AG09319 (cell line): ENCODE results near the gene HDGFL3.

ENCODE experiments used
- DNase-seq: peaks from one replicate; pipeline ENCODE4 v3.0.0-alpha.2; 2010; ENCODE audit warnings: low read depth; ENCODE audit errors: extremely low read depth
- CTCF ChIP-seq: IDR thresholded peaks from 2 replicates; pipeline ENCODE4 v1.5.1; 2011; ENCODE audit warnings: low read depth, mild to moderate bottlenecking, inconsistent platforms, low read length, moderate library complexity

The HDGFL3 gene

GRCh38 chr15:83127547-83128150 is 80.0 kb downstream of the HDGFL3 start:
- TF ChIP-seq CTCF = no peak
- no peak for DNase-seq

GRCh38 chr15:83123529-83123928 is 84.1 kb downstream of the HDGFL3 start:
- DNase-seq = no peak
- no peak for TF ChIP-seq CTCF

GRCh38 chr15:83119968-83120581 is 87.5 kb downstream of the HDGFL3 start:
- no peak for TF ChIP-seq CTCF
- no peak for DNase-seq

GRCh38 chr15:83118968-83119367 is 88.7 kb downstream of the HDGFL3 start:
- DNase-seq = no peak
- no peak for TF ChIP-seq CTCF

GRCh38 chr15:83118291-83118827 is 89.3 kb downstream of the HDGFL3 start:
- no peak for TF ChIP-seq CTCF
- DNase-seq = no peak

GRCh38 chr15:83115831-83116565 is 91.6 kb downstream of the HDGFL3 start:
- no peak for DNase-seq
- no peak for TF ChIP-seq CTCF

GRCh38 chr15:83115410-83115809 is 92.2 kb downstream of the HDGFL3 start:
- no peak for TF ChIP-seq CTCF
- DNase-seq = no peak
